ENCODE measurements around the gene MYO10.

MYO10 gene

DNA sequence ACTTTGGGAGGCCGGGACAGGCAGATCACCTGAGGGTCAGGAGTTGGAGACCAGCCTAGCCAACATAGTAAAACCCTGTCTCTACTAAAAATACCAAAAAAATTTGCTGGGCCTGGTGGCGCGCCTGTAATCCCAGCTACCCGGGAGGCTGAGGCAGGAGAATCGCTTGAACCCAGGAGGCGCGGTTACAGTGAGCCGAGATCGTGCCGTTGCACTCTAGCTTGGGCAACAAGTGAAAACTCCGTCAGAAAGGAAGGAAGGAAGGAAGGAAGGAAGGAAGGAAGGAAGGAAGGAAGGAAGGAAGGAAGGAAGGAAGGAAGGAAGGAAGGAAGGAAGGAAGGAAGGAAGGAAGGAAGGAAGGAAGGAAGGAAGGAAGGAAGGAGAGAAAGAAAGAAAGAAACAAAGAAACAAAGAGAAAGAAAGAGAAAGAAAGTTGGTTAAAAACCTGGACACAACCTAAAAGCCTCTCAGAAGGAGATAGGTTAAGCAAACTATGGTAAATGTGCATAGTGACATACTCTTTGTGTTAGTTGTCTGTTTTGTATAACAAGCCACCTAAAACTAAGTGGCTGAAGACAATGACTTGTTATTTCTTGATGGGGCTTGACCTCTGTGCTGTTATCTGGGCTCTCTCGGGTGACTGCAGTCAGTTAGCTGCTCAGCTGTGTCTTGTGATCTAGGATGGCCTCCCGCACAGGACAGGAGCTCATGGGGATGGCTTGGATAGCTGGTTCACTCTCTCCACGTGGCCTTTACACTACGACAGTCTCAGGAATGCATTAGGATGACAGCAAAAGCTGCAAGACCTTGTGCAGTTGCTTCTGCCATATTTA, 8.0 kb upstream of the MYO10 start:
- no peak for DNase-seq (ENCODE audit: low spot score)
- TF ChIP-seq, protein P1, sequence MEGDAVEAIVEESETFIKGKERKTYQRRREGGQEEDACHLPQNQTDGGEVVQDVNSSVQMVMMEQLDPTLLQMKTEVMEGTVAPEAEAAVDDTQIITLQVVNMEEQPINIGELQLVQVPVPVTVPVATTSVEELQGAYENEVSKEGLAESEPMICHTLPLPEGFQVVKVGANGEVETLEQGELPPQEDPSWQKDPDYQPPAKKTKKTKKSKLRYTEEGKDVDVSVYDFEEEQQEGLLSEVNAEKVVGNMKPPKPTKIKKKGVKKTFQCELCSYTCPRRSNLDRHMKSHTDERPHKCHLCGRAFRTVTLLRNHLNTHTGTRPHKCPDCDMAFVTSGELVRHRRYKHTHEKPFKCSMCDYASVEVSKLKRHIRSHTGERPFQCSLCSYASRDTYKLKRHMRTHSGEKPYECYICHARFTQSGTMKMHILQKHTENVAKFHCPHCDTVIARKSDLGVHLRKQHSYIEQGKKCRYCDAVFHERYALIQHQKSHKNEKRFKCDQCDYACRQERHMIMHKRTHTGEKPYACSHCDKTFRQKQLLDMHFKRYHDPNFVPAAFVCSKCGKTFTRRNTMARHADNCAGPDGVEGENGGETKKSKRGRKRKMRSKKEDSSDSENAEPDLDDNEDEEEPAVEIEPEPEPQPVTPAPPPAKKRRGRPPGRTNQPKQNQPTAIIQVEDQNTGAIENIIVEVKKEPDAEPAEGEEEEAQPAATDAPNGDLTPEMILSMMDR (IDR thresholded peaks at IDR 0.05; ENCODE audit: extremely low read depth, missing control alignments) = no peak

DNA sequence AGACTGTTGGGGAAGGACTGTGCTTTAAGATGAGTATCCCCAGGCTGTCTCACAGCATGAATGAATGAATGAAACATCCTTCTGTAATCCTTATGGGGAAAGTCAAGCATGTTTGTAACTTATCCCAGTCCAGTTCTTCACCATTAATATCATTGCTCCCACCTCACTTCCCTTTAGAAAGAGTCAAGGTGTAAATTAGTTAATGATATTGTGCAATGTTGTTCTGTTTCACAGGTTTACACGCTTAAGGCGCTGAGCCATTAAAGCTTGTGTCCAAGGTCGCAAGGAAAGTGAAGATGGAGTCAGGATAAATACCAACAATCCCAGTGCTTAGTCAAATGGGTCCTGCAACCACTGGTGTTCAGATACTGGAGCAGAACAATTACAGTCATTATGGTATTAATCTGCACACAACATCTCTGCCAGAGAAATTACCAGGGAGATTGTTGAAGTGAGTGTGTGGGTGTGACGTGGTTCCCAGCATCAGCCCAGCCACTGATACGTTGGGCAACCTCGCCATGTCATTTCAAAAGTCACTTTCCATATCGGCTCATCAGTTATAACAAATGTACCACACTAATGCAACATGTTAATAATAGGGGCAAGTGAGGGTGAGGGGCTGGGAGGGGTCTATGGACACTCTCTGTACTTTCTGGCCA, 1.5 kb upstream of the MYO10 start:
- no peak for DNase-seq (ENCODE audit: low spot score)
- TF ChIP-seq, protein P1 (IDR thresholded peaks at IDR 0.05; ENCODE audit: extremely low read depth, missing control alignments) = no peak

DNA sequence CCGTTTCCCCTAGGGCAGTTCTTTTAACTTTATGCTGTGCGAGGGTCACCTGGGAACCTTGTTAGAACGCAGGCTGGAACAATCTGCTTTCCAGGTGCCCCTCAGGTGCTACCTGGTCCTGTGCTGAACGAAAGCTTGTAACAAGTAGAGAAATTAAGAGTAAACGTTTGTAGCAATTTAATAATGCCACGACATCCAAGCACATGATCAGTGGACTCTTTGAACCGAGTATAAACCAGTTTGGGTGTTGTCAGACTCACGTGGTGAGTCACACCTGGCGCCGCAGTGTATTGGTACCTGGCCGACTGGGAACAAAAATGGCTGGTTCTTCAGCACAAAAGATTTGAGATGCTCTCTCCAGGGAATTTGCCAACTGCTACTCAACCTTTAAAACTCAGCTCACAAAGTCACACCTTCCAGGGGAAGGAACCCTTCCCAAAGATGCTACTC, 926 bp upstream of the MYO10 start:
- TF ChIP-seq, protein P1 (IDR thresholded peaks at IDR 0.05; ENCODE audit: extremely low read depth, missing control alignments) = no peak
- no peak for DNase-seq (ENCODE audit: low spot score)

DNA sequence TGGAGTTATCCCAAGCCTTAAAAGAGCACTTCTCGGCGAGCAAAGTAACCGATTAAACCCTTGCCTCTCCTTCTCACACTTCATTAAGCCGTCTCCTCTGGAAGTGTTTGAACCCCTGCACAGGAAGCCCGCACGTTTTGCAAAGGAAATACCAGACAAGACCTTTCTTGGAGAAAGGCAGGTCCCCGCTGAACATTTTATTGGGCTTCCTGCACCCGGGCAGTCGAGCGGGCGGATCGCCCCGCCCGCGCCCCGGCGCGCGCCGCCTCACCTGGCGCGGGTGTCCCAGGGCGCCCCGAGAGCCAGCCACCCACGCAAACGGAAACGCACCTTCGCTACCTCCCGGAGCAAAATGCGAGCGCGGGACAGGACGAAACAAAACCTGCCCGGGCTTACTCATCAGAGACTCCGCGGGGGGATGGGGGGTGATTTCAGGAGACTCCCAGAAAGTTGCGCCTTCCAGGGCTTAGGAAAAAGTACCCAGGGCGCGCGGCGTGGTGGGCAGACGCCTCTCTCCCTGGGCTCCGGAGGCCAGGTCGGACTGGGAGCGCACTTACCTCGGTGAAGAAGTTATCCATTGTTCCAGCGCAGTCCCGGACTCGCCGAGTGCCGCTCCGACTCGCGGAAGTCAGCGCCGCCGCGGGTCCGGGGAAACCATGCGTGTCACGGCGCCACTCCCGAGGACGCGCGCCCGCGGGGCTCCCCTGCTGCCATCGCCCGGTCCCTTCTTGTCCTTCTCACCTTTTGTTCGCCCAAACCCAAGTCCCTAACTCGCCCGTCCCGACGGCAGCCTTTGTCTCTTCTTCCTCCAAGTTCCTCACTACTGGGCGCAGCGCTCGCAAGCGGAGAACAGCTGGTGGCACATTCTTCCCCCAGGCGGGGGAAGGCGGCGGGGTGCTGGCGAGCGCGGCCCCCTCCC, 598 bp downstream of the MYO10 start:
- peak; percentile 42 for DNase-seq (ENCODE audit: low spot score)
- TF ChIP-seq, protein P1 (IDR thresholded peaks at IDR 0.05; ENCODE audit: extremely low read depth, missing control alignments) = no peak

- TF ChIP-seq, protein P1 (IDR thresholded peaks at IDR 0.05; ENCODE audit: extremely low read depth, missing control alignments) = no peak
- no peak for DNase-seq (ENCODE audit: low spot score)
These were observed 1.4 kb downstream of the MYO10 start for GRCh38 chr5:16934677-16935153.

GRCh38 chr5:16934123-16934522, 2.0 kb downstream of the MYO10 start:
- TF ChIP-seq, protein P1 (IDR thresholded peaks at IDR 0.05; ENCODE audit: extremely low read depth, missing control alignments) = peak; percentile 35
- DNase-seq (ENCODE audit: low spot score) = peak; percentile 77
